Fibroblast of gingiva (primary cell): ENCODE results near the gene DNLZ.
A peak's percentile ranks its signal among the peaks of the same experiment; 100 is the strongest.
"Not testable (repeated sequence)": the region's sequence is repeated elsewhere in the genome, so short reads cannot be mapped to it uniquely, and the experiment has no call there.

Source experiments
- DNase-seq: peaks from one replicate; pipeline ENCODE4 v3.0.0-alpha.2; 2011; ENCODE audit warnings: low read depth

Gene DNLZ

DNA sequence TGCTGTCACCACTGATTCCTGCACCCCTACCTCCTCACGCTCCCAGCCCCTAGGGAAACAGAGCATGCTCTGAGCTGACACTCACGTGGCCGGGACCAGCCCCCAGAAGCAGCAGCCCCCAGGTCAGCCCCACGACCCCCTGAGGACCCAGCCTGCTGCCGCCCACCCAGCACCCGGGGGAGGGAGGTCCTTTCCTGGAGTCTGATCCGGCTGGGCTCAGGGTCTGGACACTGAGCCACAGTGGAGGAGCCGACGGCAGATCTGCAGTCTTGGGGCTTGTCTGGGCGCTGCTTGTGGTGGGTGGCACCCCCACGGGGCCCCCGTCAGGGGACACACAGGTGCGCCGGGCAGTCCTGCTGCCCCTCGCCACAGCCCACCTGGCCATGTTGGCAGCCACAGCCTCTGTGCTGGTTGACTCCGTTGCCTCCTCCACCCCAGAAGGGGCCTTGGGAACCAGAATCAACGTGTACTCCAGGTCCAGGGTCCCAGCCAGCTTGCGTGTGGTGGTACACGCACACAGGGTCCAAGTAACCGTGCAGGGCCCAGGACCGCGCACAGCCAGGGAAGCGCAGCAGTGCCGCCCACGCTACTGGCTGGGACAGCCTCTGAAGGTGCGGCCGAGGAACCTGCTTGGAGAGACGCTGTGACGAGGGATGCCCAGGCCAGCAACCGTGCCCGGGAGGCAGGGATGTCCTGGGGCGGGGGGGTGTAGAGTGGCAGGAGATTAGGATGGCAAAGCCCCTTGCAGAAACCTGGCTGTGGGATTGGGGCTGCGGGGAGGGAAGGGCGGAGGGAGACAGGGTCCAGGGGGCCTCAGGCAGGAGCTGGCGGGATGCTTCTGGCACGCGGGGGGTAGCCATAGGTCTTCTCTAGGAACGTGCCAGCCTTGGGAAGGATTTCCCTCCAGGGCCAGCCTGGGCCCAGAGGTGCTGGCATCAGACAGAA, 3.5 kb downstream of the DNLZ start:
- peak; percentile 16 for DNase-seq

- no peak for DNase-seq
These were observed 4.7 kb downstream of the DNLZ start for GRCh38 chr9:136358888-136359287.

- DNase-seq, result no peak
These were observed 5.5 kb downstream of the DNLZ start for GRCh38 chr9:136358016-136358415.

GRCh38 chr9:136357202-136357725, 6.3 kb downstream of the DNLZ start:
- no peak for DNase-seq

- no peak for DNase-seq
These were observed 7.7 kb downstream of the DNLZ start for GRCh38 chr9:136355616-136356557.

- DNase-seq, result peak; percentile 33
These were observed 8.9 kb downstream of the DNLZ start for GRCh38 chr9:136354592-136355085.

- DNase-seq, result no peak
These were observed 9.6 kb downstream of the DNLZ start for GRCh38 chr9:136353757-136354488.

GRCh38 chr9:136353088-136353487, 10.5 kb downstream of the DNLZ start:
- no peak for DNase-seq

DNA sequence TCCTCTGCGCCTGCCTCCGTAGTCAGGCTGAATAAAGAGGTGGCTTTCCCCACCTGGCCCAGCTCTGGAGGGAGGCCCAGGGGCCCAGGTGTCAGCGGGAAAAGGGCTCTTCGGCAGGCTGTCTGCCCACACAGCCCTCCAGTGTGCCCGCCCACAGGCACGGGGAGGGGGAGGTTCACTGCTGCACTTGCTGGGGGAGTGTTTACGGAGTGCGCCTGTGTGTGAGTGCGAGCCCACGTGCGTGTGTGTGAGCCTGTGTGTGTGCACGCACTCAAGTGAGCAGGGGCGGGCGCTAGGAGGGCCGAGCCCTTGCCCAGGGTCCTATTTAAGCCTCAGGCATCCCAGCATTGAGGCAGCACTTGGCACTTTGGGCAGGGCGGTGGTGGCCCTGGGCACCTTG, 10.9 kb downstream of the DNLZ start:
- DNase-seq, result no peak

DNA sequence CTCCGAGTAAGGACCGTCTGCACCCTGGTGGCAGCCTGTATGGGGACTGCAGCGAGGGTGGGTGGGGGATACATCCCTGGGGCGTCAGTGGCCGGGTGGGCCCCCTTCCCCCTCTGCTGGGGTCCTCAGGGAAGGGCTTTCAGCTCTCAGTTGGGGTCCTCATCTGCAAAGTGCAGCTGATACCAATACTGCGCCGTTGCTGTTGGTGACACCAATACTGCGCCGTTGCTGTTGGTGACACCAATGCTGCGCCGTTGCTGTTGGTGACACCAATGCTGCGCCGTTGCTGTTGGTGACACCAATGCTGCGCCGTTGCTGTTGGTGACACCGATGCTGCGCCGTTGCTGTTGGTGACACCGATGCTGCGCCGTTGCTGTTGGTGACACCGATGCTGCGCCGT, 11.7 kb downstream of the DNLZ start:
- DNase-seq, result not testable (repeated sequence)

- DNase-seq, result no peak
These were observed 12.2 kb downstream of the DNLZ start for GRCh38 chr9:136351252-136351800.

DNA sequence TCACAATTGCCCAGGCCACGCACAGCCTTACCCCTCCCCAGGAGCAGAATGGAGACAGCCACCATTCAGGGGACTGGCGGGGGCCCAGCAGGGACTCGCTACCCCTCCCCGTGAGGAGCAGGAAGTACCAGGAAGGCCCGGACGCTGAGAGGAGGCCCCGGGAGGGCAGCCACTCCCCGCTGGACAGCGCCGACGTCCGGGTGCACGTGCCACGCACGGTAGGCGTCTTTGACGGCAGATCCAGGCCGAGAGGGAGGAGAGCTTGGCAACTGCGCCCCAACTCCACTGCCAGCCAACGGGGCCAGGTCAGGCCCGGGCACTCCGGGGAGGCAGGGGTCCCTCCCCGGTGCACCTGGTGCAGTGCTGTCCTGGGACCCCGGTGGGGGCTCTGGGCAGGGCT, 14.0 kb downstream of the DNLZ start:
- no peak for DNase-seq

GRCh38 chr9:136348691-136349090, 14.9 kb downstream of the DNLZ start:
- DNase-seq, result no peak

DNA sequence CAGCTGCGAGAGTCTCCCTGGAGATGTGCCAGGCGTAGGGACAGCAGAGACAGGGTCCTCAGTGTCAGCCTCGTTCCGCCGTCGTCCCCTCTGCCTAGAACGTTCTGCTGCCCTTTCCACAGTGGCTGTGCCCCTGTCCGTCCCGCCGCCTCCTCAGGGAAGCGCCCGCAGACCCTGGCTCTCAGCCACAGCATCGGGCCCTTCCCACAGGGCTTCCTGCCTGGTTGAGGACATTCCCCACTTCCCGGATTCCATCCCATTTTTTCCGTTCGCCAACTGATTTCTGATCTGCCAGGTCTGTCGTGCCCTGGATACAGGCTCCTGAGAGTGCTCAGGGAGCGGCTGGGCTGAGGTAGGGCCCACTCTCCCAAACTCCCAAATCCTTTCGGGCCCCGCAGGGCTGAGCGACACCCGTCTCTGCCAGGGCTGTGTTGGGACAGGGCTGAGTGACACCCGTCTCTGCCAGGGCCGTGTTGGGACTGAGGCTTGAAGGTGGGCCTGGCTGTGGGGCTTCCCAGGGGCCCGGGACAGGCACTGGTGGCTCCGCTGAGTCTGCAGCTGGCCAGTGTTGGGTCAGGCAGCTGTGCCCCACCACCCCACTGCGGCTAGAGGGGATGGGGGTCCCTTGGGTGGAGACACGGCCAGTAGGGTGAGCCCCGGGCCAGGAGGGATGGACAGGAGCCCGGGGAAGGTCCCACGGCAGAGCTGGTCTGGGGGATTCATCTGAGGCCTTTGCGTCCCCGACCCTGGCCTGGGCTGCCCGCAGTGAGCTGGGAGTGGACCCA, 15.9 kb downstream of the DNLZ start:
- peak; percentile 29 for DNase-seq

- DNase-seq, result no peak
These were observed 16.5 kb downstream of the DNLZ start for GRCh38 chr9:136346927-136347465.

GRCh38 chr9:136346157-136346481, 17.4 kb downstream of the DNLZ start:
- DNase-seq, result no peak

DNA sequence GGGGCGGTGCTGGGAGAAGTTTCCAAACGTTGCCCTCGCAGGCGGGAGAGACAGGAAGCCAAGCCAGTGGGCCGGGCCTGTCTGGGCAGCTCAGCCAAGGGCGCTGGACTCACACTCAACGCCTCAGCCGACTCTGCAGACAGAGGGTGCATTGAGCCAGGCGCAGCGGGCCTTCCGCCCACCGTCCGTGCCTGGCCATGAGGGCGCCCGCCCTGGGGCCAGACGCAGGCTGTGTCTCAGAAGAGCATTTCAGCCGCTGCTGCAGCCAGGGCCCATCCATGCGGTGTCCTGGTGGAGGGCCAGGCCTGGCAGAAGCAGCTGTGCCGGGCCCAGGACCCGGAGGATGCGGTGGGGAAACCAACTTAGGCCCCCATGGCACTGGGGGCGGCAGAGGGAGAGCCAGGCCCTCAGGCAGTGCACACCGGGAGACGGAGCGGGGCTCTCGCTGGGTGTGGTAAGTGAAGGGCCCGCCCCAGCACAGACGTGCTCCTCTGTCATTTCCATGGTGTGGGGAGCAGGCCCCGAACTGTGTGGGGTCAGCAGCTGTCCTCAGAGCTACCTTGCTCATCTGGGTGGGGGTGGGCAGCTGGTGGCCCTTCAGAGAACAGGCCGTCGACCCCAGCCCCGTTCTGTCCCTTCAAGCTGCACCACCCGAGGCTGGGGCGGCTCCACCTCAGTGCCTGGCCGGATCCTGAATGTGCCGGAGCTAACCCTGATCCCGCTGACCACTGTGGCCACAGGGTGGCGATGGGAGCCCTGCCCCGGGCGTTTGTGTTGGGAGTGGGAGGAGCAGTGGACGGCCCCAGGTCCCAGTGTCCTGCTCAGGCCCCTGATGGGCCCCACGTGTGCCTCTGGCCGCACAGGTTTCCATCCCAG, 18.0 kb downstream of the DNLZ start:
- peak; percentile 65 for DNase-seq

- DNase-seq, result no peak
These were observed 18.8 kb downstream of the DNLZ start for GRCh38 chr9:136344544-136345280.

GRCh38 chr9:136343884-136344269, 19.7 kb downstream of the DNLZ start:
- DNase-seq, result no peak
